ENCODE results near the gene SERPINI1. TPM values are rescaled to one million over a fixed set of nuclear protein-coding genes. Genes with fewer than 3 reads are reported as not detected.

Gene SERPINI1
- total RNA-seq, 4 donors from 2014 or later = 0.79 to 1.5 TPM; not detected in 2

DNA sequence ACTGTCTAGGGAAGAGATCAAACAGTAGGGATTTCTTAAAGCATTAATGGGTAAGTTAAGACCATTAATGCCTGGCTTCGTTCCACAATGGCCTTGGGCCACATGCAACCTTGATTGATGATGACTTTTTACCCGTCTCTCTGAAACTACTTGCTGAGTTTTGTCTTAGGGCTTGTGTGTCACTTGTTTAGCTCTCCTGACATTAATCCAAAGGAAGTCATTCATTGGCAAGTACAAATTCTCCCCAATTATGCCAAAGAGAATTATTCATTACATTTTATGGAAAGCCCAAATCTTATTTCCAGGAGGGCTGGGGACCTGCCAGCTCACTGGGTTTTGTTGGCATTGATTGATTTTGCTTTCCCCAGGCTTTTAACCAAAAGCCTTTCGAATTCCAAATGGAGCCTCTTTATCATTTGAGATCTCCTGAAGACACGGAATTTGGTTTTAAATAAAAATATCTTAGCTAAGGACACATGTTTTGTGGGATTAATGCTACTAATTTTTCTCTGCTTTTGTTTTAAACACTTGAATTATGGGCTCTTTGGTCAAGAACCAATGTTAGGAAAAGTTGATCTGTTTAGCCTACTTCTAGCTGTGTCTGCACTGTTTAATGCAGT is 40.7 kb downstream of the SERPINI1 start:
- H3K27me3 ChIP-seq = no peaks in the 10 kb centered on the region
- no peak for DNase-seq
- TF ChIP-seq, protein P1, sequence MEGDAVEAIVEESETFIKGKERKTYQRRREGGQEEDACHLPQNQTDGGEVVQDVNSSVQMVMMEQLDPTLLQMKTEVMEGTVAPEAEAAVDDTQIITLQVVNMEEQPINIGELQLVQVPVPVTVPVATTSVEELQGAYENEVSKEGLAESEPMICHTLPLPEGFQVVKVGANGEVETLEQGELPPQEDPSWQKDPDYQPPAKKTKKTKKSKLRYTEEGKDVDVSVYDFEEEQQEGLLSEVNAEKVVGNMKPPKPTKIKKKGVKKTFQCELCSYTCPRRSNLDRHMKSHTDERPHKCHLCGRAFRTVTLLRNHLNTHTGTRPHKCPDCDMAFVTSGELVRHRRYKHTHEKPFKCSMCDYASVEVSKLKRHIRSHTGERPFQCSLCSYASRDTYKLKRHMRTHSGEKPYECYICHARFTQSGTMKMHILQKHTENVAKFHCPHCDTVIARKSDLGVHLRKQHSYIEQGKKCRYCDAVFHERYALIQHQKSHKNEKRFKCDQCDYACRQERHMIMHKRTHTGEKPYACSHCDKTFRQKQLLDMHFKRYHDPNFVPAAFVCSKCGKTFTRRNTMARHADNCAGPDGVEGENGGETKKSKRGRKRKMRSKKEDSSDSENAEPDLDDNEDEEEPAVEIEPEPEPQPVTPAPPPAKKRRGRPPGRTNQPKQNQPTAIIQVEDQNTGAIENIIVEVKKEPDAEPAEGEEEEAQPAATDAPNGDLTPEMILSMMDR (IDR thresholded peaks at IDR 0.05) = no peak
- TF ChIP-seq EP300 (IDR thresholded peaks at IDR 0.05; ENCODE audit: low read depth) = no peak
- no peak for TF ChIP-seq POLR2A (IDR thresholded peaks at IDR 0.05)
- no peak for TF ChIP-seq POLR2AphosphoS5 (IDR thresholded peaks at IDR 0.05)
- H3K9me3 ChIP-seq = no peaks in the 10 kb centered on the region
- H3K27ac ChIP-seq = no peak overlapping the region
- H3K36me3 ChIP-seq = no peaks in the 10 kb centered on the region
- H3K4me1 ChIP-seq = no peaks in the 10 kb centered on the region
- WGBS, 2 donors (ENCODE audit: low coverage in 1 of 2) = 52 to 77% methylated on average over 3 to 4 of the region's 4 CpGs
- H3K4me3 ChIP-seq = no peak overlapping the region
- in situ Hi-C loops (cut with MboI; ENCODE audit: low pct_ligation_motif_present in 1 of 4, low pct_unique_long_range_greater_than_20kb in 1 of 4, low sequenced_read_pairs in 3 of 4) = no loop called here
- intact Hi-C loops (cut with DNase I; ENCODE audit: low total_unique reads) = no loop called here

DNA sequence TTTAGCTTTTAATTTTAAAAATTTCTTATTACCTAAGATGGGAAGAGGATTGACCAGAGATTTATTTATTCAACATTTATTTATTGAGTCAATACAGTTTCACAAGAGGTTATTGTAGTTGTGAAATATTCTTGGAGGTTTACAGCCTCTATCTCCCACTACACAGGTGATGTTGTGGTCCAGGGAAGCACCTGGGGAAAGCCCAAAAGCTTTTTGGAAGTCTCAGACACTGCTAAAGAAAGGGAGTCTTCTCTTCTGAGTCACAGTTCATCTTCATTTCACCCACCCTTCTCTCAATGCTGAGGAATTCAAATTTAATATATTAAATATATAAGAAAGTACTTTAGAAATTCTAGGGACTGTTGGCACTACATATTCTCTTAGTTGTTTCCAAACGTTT is 41.8 kb downstream of the SERPINI1 start:
- Histone ChIP-seq H3K4me1 (no peaks in the 10 kb centered on the region), H3K27me3 (no peaks in the 10 kb centered on the region), H3K4me3 (no peak overlapping the region), H3K9me3 (no peaks in the 10 kb centered on the region), H3K36me3 (no peaks in the 10 kb centered on the region), H3K27ac (no peak overlapping the region)
- intact Hi-C loops (cut with DNase I; ENCODE audit: low total_unique reads) = no loop called here
- no peak for TF ChIP-seq POLR2A (IDR thresholded peaks at IDR 0.05)
- TF ChIP-seq EP300 (IDR thresholded peaks at IDR 0.05; ENCODE audit: low read depth) = no peak
- no peak for TF ChIP-seq POLR2AphosphoS5 (IDR thresholded peaks at IDR 0.05)
- TF ChIP-seq, protein P1 (IDR thresholded peaks at IDR 0.05) = no peak
- WGBS, 2 donors (ENCODE audit: low coverage in 1 of 2) = 57 to 67% methylated on average over 1 of the region's 1 CpG
- DNase-seq = no peak
- in situ Hi-C loops (cut with MboI; ENCODE audit: low pct_ligation_motif_present in 1 of 4, low pct_unique_long_range_greater_than_20kb in 1 of 4, low sequenced_read_pairs in 3 of 4) = no loop called here

DNA sequence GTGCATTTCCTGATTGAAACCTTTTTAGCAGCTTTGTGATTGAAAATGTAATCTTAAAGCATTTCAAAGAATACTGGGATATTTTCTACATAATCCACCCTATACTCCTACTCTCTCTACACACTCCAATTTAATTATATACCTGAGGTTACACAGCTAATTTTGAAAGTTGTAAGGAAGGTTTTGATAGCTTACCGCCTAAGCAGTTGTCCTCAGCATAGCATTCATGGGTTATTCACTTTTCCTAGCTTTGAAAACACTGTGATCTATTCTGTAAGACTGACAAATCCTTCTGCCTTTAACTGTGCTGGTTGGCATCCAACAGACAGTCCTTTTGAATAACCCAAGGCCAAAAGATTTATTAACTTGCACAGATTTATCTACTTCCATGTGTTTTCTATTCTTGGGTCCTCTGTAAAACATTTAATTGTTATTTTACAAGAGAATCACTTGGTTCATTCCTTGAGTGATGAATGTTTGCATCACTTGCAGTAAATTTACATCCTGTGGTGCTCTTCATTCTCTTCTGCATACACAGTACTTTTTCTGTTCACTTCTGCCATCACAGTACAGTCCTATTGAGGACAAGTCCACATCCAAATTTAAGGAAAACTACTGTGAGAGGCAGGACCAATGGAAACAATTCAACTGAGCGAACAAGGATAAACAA is 44.8 kb downstream of the SERPINI1 start:
- in situ Hi-C loops (cut with MboI; ENCODE audit: low pct_ligation_motif_present in 1 of 4, low pct_unique_long_range_greater_than_20kb in 1 of 4, low sequenced_read_pairs in 3 of 4) = no loop called here
- no peaks in the 10 kb centered on the region for H3K4me1 ChIP-seq
- H3K27ac ChIP-seq = no peak overlapping the region
- no peaks in the 10 kb centered on the region for H3K36me3 ChIP-seq
- intact Hi-C loops (cut with DNase I; ENCODE audit: low total_unique reads) = no loop called here
- DNase-seq = no peak
- H3K27me3 ChIP-seq = no peaks in the 10 kb centered on the region
- TF ChIP-seq POLR2AphosphoS5 (IDR thresholded peaks at IDR 0.05) (no peak), EP300 (IDR thresholded peaks at IDR 0.05; ENCODE audit: low read depth) (no peak), POLR2A (IDR thresholded peaks at IDR 0.05) (no peak)
- TF ChIP-seq, protein P1 (IDR thresholded peaks at IDR 0.05) = no peak
- WGBS, 2 donors (ENCODE audit: low coverage in 1 of 2) = 78 to 87% methylated on average over 2 of the region's 2 CpGs
- H3K9me3 ChIP-seq = no peaks in the 10 kb centered on the region
- H3K4me3 ChIP-seq = no peak overlapping the region

DNA sequence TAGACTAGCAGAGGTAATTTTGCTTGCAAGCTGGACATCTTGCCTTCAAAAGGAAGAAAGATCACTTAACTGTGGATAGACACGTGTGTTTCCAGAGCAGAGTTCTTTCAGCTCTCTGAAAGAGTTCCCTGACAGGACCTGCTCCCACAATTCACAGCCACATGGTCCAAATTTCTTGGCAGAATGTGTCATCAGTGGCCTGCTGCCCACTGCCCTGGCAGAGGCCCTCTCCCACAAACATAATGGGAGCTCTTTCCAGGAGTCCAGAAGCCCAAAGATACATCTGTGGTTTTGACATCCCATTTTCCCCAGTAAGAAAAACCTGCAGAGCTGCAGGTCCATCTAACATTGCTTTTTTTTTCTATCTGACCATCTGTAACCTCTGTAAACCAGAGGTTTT is 48.3 kb downstream of the SERPINI1 start:
- 55% methylated on average over 1 of the region's 1 CpG; no CpG with 5 or more reads in 1 of the 2 donors for WGBS, 2 donors (ENCODE audit: low coverage in 1 of 2)
- intact Hi-C loops (cut with DNase I; ENCODE audit: low total_unique reads) (no loop called here), in situ Hi-C loops (cut with MboI; ENCODE audit: low pct_ligation_motif_present in 1 of 4, low pct_unique_long_range_greater_than_20kb in 1 of 4, low sequenced_read_pairs in 3 of 4) (no loop called here)
- no peak overlapping the region for H3K27ac ChIP-seq
- TF ChIP-seq POLR2AphosphoS5 (IDR thresholded peaks at IDR 0.05) (no peak), EP300 (IDR thresholded peaks at IDR 0.05; ENCODE audit: low read depth) (no peak), POLR2A (IDR thresholded peaks at IDR 0.05) (no peak)
- TF ChIP-seq, protein P1 (IDR thresholded peaks at IDR 0.05) = no peak
- H3K4me3 ChIP-seq = no peak overlapping the region
- DNase-seq = no peak
- H3K4me1 ChIP-seq = no peaks in the 10 kb centered on the region
- H3K9me3 ChIP-seq = no peaks in the 10 kb centered on the region
- H3K36me3 ChIP-seq = no peaks in the 10 kb centered on the region
- no peaks in the 10 kb centered on the region for H3K27me3 ChIP-seq
